Right renal cortex interstitium (tissue), 3 donors: ENCODE data around the gene SLC2A8. TPM values are rescaled to one million over a fixed set of nuclear protein-coding genes. Genes with fewer than 3 reads are reported as not detected.

Source experiments
- DNase-seq, 3 donors: peaks; one replicate each; pipeline ENCODE4 v3.0.0-alpha.2; 2013; ENCODE audit warnings: low read depth in 3 of 3, low spot score in 2 of 3
- polyA plus RNA-seq, 3 donors: library from polyadenylated mRNA; unstranded; fragments of 120-200 nt; gene quantifications; one replicate each; pipeline ENCODE4 v1.2.1, GENCODE V29; 2013; ENCODE audit not compliant: insufficient read length in 3 of 3

Gene SLC2A8, protein sequence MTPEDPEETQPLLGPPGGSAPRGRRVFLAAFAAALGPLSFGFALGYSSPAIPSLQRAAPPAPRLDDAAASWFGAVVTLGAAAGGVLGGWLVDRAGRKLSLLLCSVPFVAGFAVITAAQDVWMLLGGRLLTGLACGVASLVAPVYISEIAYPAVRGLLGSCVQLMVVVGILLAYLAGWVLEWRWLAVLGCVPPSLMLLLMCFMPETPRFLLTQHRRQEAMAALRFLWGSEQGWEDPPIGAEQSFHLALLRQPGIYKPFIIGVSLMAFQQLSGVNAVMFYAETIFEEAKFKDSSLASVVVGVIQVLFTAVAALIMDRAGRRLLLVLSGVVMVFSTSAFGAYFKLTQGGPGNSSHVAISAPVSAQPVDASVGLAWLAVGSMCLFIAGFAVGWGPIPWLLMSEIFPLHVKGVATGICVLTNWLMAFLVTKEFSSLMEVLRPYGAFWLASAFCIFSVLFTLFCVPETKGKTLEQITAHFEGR
- 10 to 100 TPM; 13.8 to 16.9 (median 14.6) TPM for polyA plus RNA-seq

DNA sequence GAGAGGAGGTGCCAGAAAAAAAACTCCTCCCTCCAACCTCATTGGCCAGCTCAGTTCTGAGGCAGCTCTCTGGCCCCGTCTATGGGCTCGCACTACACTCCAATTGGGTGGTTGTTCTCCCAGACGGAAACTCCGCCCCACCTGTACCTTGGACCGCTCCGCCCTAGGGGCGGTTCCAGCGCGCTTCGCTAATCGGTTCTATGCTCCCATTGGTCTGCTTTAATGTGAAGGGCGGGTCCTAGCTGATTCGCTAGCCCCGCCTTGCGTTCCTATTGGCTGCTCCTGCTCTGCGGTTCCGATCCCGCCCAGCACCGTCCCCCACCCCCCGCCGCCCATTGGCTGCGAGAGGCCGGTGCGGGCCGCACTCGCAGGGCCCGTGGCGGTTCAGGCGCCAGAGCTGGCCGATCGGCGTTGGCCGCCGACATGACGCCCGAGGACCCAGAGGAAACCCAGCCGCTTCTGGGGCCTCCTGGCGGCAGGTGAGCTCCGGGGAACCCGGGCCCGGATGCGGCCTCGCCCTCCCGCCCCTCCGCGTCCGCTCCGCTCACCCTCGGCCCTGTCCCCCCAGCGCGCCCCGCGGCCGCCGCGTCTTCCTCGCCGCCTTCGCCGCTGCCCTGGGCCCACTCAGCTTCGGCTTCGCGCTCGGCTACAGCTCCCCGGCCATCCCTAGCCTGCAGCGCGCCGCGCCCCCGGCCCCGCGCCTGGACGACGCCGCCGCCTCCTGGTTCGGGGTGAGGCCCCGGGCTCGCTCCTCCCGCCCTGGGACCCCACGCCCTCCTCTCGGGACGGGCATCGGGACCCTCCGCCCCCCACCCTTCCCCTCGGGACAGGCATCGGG lies at the start of gene SLC2A8:
Gene SLC2A8 (plus strand): TSS at position 362 of the 838 bp plus-strand sequence. CDS start 62 bp downstream, at position 424.
- peak; percentile 99 for DNase-seq

DNA sequence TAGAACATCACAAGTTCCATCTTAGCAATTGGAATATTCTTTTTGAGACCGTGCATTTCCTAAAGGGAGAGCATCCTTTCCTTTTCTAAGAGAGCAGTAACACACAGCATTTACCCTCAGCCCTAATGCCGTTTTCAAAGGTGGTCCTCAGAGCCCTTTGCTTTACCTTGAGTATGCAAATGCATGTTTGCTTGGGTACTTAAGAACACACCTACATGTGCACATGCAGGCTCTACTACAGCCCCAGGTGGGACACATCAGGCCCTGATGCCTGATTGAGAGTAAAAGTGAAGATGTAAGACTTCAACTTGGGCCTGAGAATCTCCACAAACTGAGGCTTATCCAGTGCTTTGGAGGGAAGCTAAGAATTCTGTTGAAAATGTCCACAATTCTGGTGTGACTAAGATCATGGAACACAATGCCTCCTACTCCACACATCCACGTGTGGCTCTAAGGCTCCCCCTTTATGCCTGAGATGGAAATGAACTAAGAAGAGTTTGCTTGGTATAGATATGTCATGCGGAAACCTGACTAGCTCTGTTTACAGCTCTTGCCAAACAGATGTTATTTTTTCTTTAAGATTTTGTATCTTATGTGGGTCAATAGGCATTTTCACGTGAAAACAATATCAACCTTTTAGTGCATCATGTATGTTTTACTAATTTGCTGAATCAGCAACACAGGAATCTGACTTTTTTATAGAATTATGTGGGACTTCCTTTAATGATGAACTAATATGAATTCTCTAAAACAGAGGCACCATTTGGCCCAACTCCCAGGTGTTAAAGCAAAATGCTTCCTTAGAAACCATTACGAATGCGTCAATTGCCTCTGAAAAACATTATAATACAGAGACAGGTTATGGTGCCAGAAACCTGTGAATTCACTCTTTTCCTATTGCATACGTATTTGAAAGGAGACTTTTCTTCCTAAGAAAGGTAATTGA lies 48.9 kb upstream of the SLC2A8 start:
- DNase-seq = no peak

DNA sequence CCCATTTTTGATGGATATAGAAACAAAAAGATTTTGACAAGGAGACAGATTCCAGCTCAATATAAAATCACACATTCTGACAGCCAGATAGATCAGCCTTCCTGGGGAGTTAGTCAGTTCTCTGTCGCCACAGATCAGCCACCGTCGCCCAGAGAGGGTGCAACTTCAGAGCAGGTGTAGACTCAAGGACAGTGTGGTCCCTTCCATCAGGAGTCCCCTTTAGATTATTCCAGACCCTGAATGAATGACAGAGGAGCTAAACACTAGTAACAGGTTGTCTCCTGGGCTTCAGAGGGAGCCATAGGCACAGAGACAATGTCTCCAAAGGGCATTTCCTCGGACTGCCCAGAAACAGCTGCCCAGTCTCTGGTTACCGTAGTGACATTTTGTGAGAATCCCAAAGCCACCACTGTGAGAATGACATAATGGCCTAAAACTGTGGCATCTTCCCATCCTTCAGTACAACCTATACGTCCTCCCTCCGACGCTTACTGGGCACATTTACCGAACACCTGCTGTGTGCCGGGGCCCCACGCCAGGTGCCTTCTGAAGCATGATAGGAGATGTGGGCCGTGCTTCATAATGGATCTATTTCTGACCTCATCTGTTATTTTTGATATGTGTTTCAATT lies 47.4 kb upstream of the SLC2A8 start:
- no peak for DNase-seq

DNA sequence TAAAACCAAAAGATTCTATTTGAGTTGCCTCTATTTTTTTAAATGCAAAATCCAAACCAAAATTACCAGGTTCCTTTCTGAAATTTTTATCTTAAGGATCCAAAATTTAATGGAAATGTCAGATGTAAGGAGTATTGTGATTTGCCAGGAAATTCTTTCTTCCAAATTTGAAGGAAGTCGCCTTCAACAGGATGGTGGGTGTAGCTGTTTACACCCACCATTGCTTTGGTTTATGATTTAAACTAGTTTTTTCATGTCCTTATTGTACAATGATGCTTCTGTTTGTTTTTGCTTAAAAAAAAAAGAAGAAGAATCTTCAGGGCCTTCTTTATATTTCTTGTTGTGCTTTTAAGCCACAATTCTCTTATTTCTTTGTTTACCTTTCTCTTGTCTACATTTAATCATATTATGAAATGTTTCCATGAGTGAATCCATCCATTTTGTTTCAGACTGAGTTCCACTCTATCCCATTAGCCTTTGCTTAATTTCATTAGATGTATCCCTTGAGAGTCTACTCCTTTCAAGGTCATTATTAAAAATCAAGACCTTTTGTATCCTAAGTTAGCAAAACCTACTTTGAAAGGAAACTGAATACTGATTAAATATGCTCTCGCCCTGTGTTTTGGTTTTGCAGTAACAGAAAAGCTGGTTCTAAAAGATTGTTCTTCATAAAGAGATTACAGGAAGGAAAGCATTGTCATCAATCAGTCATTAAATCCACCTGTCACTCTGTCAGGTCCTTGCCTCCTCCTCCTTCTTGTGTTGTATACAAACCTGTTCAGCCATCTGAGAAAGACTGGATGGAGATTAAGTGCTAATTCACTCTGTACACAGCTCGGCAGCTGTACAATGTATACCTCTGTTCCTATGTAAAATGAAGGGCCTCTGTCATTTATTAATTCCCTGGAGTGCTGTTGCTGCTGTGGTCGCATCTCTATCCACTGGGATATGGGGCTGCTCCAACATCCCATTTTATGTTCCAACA lies 45.5 kb upstream of the SLC2A8 start:
- DNase-seq = no peak

DNA sequence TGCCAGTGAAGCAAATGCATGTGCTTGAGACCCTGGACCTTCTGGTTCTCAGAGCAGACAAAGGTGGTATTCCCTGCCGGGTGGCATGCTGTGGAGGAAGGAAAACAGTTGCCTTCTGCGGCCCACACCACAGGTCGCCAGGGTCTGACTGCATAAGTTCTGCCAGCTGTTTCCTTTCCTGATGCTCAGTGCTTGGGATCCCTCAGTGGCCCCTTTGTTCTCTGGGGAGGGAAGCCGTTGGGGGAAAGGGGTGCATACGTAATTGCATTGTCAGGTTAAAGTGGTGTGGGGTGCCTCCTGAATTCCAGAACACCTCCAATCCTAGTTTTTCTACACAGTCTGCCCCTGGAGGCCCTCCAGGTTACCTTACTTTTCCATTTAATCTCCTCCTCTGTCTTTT lies 43.1 kb upstream of the SLC2A8 start:
- DNase-seq = no peak

DNA sequence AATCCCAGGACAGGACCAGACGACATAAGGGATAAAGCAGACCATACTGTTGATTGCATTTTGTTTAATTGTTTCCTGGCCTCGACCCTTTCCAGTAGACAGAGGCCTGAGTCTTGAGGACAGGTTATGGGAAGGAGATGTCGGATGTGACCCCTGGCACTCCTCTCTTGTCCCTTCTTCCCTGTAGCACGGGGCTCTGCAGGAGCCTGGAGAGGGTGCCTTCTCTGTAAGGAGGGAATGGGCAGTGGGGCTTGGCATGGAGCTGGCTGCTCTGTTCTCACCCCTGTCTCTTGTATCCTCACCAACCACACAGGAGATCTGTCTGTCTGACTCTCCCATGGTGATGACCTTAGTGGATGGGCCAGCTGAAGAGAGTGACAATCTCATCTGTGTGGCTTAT lies 40.1 kb upstream of the SLC2A8 start:
- no peak for DNase-seq

DNA sequence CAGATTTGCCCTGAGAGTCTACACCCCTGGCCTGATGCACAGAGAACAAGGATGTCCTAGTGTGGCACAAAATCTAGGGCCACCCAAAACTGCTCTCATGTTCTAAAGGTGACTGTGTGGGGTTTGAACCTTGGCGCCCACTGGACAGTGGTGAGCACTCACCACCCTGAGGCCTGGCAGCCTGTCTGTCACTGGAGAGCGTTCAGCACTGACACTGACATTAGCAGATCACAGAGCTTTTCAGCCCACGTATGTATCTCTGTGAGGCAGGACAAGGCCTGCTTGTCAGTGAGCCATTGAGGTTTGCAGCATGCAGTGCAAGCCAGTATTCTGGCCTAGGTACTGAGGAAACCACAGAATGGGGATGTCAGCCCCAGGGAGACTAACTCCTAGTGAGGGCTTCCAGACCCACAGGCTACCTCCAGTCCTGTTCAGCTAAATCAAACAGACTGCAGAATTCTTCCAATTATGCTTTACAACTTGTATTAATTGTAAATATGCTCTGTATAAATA lies 38.9 kb upstream of the SLC2A8 start:
- no peak for DNase-seq

DNA sequence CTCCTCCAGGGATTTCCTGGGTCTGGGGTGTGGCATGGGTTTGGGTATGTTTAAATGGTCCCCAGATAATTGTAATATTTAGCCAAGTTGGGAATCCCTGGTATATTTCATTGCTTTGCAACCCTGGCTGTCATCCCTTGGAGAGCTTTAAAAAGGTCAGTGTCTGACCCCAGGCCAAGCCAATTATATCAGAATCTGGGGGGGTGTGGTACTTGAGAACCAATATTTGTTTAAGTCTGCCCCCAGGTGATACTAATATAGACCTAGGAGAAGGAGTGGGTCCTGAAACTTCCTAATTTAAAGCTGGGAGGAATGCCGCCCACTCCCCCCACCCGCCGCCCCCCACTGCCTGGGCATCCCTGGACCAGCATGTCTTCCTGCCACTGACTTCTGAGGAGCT lies 38.2 kb upstream of the SLC2A8 start:
- DNase-seq = no peak

DNA sequence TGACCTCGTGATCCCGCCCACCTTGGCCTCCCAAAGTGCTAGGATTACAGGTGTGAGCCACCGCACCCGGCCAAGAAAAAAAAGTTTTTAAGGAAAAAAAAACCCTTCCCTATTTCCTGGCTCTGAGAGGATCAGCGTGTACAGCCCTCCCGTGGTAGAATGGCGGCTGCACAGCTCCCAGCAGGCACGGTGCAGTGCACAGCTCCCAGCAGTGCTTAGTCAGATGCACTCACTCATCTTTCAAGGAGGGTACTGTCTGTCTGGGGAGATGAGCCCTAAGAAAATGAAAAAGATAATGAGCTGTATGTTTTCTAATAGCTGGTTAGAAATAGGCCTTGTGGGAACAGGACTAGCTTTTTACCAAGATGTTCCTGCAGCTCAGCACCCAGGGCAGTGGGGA lies 36.7 kb upstream of the SLC2A8 start:
- DNase-seq = no peak

DNA sequence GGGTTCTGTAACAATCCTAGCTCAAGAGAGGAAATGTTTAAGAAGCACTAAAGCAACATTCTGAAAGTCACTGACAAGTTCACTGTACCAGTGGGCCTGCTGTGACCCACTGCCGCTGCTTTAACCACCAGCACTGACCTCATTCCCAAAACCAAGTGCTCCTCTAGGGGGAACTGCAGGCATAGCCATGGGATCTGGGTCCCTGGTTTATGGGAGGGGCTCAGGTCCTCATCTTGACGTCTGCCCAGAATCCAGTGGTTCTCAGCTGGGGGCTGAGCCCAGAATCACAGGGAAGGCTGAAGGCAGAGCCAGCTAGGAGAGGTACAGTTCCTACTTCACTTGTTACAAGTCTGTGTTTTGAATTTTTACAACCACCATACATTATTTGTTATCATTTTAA lies 36.1 kb upstream of the SLC2A8 start:
- DNase-seq = no peak

DNA sequence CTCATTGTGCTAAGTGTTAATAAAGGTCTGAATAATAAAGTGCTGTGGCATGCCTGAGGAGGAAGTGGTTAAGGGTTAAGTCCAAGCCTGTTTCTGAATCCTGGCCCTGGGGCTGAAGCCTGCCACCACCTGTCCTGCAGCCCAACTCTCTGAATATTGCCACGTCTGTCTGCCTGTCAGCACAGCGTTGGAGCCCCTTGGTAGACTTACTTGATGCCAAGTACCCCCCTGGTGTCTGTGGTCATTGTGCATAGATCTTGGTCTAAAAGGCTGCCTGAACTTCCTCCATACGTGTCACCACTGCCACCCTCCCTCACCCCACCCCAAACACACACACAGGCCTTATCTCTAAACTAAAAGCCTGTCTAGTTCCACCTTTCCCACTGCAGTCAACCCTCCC lies 35.4 kb upstream of the SLC2A8 start:
- DNase-seq = no peak

DNA sequence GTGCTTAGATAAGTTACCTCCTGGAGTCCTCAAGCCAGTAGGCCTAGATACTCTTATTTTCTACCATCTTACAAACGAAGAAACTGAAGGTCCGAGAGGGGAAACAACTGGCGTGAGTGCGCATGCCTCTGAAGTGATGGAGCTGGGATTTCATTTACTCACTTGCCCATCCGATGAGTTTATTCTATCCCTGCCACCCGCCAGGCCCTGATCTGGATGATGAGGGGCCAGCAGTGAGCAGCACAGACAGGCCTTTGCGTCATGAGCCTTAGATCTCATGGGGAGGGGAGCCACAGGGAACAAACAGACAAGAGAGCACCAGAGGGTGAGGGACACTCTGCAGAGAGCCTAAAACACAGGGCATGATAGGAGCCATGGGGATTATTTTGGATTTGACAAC lies 34.1 kb upstream of the SLC2A8 start:
- DNase-seq = no peak

DNA sequence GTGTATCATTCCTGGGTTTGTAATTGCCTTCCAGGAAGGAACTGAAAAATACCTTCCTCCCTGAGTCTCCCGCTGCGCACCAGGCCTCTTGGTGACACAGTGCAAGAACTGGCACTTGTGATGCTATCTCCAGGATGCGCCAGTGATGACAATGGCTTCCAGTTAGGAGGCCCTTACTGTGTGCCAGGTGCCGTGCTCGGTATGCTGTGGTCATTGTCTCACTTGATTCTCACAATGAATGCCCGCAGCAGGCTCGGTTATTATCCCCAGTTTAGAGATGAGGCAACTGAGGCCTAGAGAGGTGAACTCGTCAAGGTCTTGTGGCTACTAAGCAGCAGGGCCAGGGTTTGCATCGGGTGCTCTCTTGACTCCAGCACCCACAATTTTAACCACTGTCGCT lies 31.5 kb upstream of the SLC2A8 start:
- DNase-seq = no peak

DNA sequence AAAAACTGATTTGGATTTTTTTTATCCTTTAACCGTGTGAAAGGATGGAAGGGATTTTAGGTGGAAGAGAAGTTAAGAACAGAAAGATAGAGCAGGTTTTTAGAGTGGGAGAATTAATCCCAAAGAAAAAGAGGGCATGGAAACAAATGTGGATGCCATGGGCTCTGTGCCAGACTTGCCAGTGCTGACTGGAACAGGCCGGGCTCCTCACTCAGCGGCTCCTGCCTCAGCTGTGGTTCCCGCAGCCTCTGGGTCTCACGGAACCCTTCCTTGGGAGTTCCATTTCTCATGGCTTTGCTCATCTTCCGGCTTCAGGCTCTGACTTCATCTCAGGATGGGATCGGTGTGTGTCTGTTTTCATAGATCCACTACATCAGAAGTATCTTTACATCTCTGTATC lies 30.4 kb upstream of the SLC2A8 start:
- no peak for DNase-seq

DNA sequence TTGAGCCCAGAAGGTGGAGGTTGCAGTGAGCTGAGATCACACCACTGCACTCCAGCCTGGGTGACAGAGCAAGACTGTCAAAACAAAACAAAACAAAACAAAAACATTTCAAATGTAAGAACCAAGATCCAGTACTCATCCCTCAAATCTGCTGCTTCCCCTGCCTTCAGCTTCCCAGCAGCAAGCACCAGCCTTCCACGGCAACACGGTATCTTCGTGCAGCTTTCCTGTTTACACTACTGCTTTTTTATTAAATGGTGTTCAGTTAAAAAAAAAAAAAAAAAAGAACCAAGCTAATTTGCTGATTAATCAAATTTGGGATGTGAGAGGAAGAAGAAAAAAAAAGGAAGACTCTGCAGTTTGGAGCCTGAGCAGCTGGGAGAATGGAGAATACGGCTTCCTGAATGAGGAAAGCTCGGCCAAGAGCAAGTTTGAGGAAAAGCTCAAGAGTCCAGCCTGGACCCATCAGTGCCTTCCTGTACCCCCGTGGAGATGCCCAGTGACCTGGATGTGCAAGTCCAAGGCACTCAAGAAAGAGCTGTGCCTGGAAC lies 28.0 kb upstream of the SLC2A8 start:
- DNase-seq = no peak

DNA sequence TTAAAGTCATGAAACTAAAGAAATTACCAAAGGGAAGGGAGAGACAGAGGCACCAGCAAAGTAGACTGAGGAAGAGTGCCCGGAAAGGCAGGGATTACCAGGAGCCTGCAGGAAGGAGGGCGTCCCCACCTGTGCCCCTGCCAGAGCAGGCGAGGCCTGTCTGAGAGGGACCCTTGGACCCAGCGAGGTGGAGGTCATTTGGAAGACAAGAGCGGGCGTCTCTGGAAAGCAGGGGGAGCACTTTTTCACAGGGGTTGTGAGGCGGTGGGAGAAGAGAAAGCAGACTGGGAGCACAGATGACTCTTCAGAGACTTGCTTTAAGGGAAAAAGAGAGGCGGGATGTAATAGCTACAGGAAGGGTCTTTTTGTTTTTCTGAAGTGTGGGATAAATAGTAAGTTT lies 27.5 kb upstream of the SLC2A8 start:
- DNase-seq = no peak

DNA sequence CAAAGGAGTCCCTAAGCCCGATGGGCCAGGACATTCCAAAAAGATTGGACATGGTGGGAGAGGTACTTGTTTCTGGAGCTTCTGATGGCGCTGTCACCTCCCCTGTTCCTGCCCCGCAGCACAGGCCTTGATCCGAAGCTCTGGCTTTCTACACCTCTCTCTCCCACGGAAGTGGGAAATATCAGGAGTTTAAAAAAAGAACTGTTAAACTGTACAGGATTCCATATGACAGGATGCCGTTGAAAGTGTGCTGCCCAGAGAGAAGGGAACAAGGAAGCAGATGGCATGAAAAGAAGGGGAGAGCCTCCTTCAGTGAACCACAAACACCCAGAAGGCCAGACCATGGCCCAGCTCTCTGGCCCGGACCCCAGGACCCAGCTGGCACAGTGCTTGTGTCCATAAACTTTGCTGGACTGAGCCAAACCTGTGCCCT lies 26.8 kb upstream of the SLC2A8 start:
- DNase-seq = no peak
